WTC11 (cell line): ENCODE results near the gene FHL5. TPM values are rescaled to one million over a fixed set of nuclear protein-coding genes. Genes with fewer than 3 reads are reported as not detected.

Experiments used
- ATAC-seq: fragments of 200-7000 bp; cut with Tn5 transposase; 2 replicates; pipeline ENCODE4 v1.10.0; 2021; ENCODE audit warnings: mild to moderate bottlenecking, moderate library complexity
- CTCF ChIA-PET: fragments of 300-600 bp; sonication (Branson Sonifier 250); formaldehyde crosslinking; loops from one replicate; lab custom pipeline; 2021; ENCODE audit warnings: antibody characterized with exemption; lab: Charles Lee
- POLR2A ChIA-PET: fragments of 350-600 bp; sonication (Branson Sonifier 250); formaldehyde crosslinking; loops from one replicate; lab custom pipeline; 2021; ENCODE audit warnings: antibody characterized with exemption; lab: Charles Lee
- DNase-seq: peaks from one replicate; pipeline ENCODE4 v3.0.0; 2021; ENCODE audit warnings: low spot score
- H3K27ac Mint-ChIP-seq: 2 replicates; pipeline ENCODE4 v1.8.0; 2021; ENCODE audit warnings: mixed read lengths
- H3K27me3 Mint-ChIP-seq: 2 replicates; pipeline ENCODE4 v1.8.0; 2021; ENCODE audit warnings: low read depth, mild to moderate bottlenecking, moderate library complexity, mixed read lengths
- H3K36me3 Mint-ChIP-seq: 2 replicates; pipeline ENCODE4 v1.8.0; 2021; ENCODE audit warnings: mixed read lengths
- H3K4me1 Mint-ChIP-seq: 2 replicates; pipeline ENCODE4 v1.8.0; 2022; ENCODE audit warnings: mixed read lengths
- H3K4me3 Mint-ChIP-seq: 2 replicates; pipeline ENCODE4 v1.8.0; 2021; ENCODE audit warnings: mild to moderate bottlenecking, moderate library complexity, mixed read lengths
- H3K9me3 Mint-ChIP-seq: 2 replicates; pipeline ENCODE4 v1.8.0; 2021; ENCODE audit warnings: mixed read lengths
- ETV6 ChIP-seq: sonication (generic); formaldehyde crosslinking; IDR thresholded peaks from 2 replicates; pipeline ENCODE4 v1.8.1; 2022; ENCODE audit warnings: mild to moderate bottlenecking, missing genetic modification reagents
- GABPB1 ChIP-seq: sonication (generic); formaldehyde crosslinking; IDR thresholded peaks from 2 replicates; pipeline ENCODE4 v1.8.1; 2023; ENCODE audit warnings: mild to moderate bottlenecking, missing genetic modification reagents
- GTF2I ChIP-seq: fragments of 250-450 bp; sonication (Bioruptor Pico); conservative IDR thresholded peaks from 2 replicates; pipeline ENCODE4 v1.4.0; 2021; ENCODE audit warnings: mild to moderate bottlenecking
- HMGA2 ChIP-seq: fragments of 250-450 bp; sonication (Bioruptor Pico); IDR thresholded peaks from 2 replicates; pipeline ENCODE4 v1.4.0; 2021; ENCODE audit warnings: mild to moderate bottlenecking, moderate library complexity
- KAT7 ChIP-seq: sonication (generic); formaldehyde crosslinking; IDR thresholded peaks from 2 replicates; pipeline ENCODE4 v1.8.1; 2023; ENCODE audit warnings: missing genetic modification reagents, mild to moderate bottlenecking, borderline replicate concordance
- MXD4 ChIP-seq: fragments of 250-450 bp; sonication (Bioruptor Pico); IDR thresholded peaks from 2 replicates; pipeline ENCODE4 v1.8.0; 2021; ENCODE audit warnings: mild to moderate bottlenecking, moderate library complexity, borderline replicate concordance
- NFYB ChIP-seq: sonication (generic); formaldehyde crosslinking; conservative IDR thresholded peaks from 2 replicates; pipeline ENCODE4 v1.8.0; 2022; ENCODE audit warnings: low read depth, missing genetic modification reagents
- NR1H2 ChIP-seq: sonication (generic); formaldehyde crosslinking; IDR thresholded peaks from 2 replicates; pipeline ENCODE4 v1.9.0; 2021; ENCODE audit warnings: mild to moderate bottlenecking, moderate library complexity, missing genetic modification reagents
- ZNF416 ChIP-seq: fragments of 250-450 bp; sonication (Bioruptor Pico); IDR thresholded peaks from 2 replicates; pipeline ENCODE4 v1.9.0; 2021; ENCODE audit warnings: mild to moderate bottlenecking, inconsistent platforms
- total RNA-seq: library from RNA; stranded (reverse); gene quantifications from 3 replicates; pipeline ENCODE4 v1.2.3, GENCODE V29; 2021
- TF ChIP-seq, protein P1 (sequence below): fragments of 250-450 bp; sonication (Bioruptor Pico); conservative IDR thresholded peaks from 2 replicates; pipeline ENCODE4 v1.9.0; 2021; ENCODE audit warnings: mild to moderate bottlenecking
- TF ChIP-seq, protein P2 (sequence below): fragments of 200-600 bp; IDR thresholded peaks from 2 replicates; pipeline ENCODE4 v1.8.0; 2022; ENCODE audit warnings: antibody characterized with exemption
- TF ChIP-seq, protein P3 (sequence below): fragments of 250-450 bp; sonication (Bioruptor Pico); IDR thresholded peaks from 2 replicates; pipeline ENCODE4 v2.1.2; 2022; ENCODE audit warnings: mild to moderate bottlenecking, moderate library complexity
- TF ChIP-seq, protein P4 (sequence below): sonication (generic); formaldehyde crosslinking; IDR thresholded peaks from 2 replicates; pipeline ENCODE4 v1.8.0; 2022; ENCODE audit warnings: mild to moderate bottlenecking, missing genetic modification reagents
- TF ChIP-seq, protein P5 (sequence below): fragments of 250-450 bp; sonication (Bioruptor Pico); IDR thresholded peaks from 2 replicates; pipeline ENCODE4 v1.8.0; 2021; ENCODE audit warnings: mild to moderate bottlenecking
- TF ChIP-seq, protein P6 (sequence below): sonication (generic); formaldehyde crosslinking; IDR thresholded peaks from 2 replicates; pipeline ENCODE4 v1.8.0; 2023; ENCODE audit warnings: missing genetic modification reagents
- TF ChIP-seq, protein P7 (sequence below): sonication (generic); formaldehyde crosslinking; IDR thresholded peaks from 2 replicates; pipeline ENCODE4 v1.8.1; 2023; ENCODE audit warnings: mild to moderate bottlenecking, missing genetic modification reagents, borderline replicate concordance

Gene FHL5
- total RNA-seq, 1 experiment from 2014 or later, result not detected

DNA sequence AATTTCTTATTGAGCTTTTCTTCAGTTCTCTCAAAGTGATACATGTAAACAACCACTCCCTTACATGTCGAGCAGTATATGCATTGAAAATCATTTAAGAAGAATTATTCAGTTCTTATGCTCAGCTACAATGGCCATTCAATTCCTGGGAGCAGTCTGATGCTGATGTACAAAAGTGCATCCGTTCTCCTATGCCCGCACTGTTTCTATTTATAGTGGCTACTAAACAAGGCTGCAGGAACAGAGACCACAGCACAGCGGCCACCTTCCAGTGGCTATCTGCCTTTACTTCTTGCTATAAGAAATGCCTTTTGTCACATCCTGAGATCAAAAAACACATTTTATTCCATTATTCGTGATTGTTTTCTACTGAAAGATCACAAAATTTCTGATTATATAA is 82.2 kb downstream of the FHL5 start:
- Mint-ChIP-seq H3K27ac (no peak overlapping the region), H3K36me3 (no peaks in the 10 kb centered on the region), H3K27me3 (no peaks in the 10 kb centered on the region; the same call in 1 of the 2 replicates), H3K4me1 (no peaks in the 10 kb centered on the region), H3K9me3 (no peaks in the 10 kb centered on the region; the same call in 1 of the 2 replicates), H3K4me3 (no peak overlapping the region)
- CTCF ChIA-PET, result interaction anchor here (1.5 kb wide), 1 partner anchor 18 kb away, joined by 3 read pairs; no protein-coding TSS in a partner anchor
- POLR2A ChIA-PET, result no interaction called here
- no peak for TF ChIP-seq MXD4 (CRISPR knock-in tag)
- TF ChIP-seq, protein P1, sequence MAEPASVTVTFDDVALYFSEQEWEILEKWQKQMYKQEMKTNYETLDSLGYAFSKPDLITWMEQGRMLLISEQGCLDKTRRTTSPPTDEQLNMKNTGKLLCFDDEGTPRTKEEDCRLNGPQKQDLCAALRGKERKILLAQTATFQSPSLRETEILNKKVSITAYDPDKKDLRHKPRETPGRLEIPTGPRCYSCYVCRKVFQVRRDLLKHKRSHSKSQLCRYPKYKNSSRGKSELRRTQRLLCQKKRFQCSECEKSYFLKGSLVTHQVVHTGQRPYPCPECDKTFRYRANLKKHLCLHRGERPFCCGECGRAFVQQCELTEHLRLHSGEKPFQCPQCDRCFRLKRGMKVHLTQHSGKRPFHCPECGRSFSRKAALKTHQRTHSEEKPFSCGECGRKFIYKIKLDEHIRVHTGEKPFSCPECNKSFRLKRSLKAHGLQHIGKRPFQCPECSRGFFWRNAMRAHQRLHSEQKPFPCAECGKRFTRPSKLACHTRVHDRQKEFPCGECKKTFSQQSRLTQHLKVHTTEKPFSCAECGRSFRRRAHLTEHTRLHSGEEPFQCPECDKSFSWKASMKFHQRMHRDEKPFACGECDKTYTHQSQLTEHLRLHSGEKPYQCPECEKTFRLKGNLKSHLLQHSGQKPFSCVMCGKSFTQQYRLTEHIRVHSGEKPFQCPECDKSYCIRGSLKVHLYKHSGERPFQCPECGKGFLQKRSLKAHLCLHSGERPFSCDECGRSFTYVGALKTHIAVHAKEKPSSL (CRISPR knock-in tag), result no peak
- no peak for TF ChIP-seq NFYB (CRISPR knock-in tag)
- TF ChIP-seq, protein P2, sequence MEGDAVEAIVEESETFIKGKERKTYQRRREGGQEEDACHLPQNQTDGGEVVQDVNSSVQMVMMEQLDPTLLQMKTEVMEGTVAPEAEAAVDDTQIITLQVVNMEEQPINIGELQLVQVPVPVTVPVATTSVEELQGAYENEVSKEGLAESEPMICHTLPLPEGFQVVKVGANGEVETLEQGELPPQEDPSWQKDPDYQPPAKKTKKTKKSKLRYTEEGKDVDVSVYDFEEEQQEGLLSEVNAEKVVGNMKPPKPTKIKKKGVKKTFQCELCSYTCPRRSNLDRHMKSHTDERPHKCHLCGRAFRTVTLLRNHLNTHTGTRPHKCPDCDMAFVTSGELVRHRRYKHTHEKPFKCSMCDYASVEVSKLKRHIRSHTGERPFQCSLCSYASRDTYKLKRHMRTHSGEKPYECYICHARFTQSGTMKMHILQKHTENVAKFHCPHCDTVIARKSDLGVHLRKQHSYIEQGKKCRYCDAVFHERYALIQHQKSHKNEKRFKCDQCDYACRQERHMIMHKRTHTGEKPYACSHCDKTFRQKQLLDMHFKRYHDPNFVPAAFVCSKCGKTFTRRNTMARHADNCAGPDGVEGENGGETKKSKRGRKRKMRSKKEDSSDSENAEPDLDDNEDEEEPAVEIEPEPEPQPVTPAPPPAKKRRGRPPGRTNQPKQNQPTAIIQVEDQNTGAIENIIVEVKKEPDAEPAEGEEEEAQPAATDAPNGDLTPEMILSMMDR, result no peak
- no peak for TF ChIP-seq ZNF416 (CRISPR knock-in tag)
- TF ChIP-seq ETV6 (CRISPR knock-in tag), result no peak
- TF ChIP-seq, protein P3, sequence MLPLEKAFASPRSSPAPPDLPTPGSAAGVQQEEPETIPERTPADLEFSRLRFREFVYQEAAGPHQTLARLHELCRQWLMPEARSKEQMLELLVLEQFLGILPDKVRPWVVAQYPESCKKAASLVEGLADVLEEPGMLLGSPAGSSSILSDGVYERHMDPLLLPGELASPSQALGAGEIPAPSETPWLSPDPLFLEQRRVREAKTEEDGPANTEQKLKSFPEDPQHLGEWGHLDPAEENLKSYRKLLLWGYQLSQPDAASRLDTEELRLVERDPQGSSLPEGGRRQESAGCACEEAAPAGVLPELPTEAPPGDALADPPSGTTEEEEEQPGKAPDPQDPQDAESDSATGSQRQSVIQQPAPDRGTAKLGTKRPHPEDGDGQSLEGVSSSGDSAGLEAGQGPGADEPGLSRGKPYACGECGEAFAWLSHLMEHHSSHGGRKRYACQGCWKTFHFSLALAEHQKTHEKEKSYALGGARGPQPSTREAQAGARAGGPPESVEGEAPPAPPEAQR, result no peak
- TF ChIP-seq, protein P4, sequence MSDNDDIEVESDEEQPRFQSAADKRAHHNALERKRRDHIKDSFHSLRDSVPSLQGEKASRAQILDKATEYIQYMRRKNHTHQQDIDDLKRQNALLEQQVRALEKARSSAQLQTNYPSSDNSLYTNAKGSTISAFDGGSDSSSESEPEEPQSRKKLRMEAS (CRISPR knock-in tag), result no peak
- TF ChIP-seq, protein P5, sequence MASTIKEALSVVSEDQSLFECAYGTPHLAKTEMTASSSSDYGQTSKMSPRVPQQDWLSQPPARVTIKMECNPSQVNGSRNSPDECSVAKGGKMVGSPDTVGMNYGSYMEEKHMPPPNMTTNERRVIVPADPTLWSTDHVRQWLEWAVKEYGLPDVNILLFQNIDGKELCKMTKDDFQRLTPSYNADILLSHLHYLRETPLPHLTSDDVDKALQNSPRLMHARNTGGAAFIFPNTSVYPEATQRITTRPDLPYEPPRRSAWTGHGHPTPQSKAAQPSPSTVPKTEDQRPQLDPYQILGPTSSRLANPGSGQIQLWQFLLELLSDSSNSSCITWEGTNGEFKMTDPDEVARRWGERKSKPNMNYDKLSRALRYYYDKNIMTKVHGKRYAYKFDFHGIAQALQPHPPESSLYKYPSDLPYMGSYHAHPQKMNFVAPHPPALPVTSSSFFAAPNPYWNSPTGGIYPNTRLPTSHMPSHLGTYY (CRISPR knock-in tag), result no peak
- no peak for TF ChIP-seq NR1H2 (CRISPR knock-in tag)
- TF ChIP-seq HMGA2 (CRISPR knock-in tag), result no peak
- no peak for TF ChIP-seq GTF2I (CRISPR knock-in tag)
- TF ChIP-seq, protein P6, sequence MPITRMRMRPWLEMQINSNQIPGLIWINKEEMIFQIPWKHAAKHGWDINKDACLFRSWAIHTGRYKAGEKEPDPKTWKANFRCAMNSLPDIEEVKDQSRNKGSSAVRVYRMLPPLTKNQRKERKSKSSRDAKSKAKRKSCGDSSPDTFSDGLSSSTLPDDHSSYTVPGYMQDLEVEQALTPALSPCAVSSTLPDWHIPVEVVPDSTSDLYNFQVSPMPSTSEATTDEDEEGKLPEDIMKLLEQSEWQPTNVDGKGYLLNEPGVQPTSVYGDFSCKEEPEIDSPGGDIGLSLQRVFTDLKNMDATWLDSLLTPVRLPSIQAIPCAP (CRISPR knock-in tag), result no peak
- TF ChIP-seq, protein P7, sequence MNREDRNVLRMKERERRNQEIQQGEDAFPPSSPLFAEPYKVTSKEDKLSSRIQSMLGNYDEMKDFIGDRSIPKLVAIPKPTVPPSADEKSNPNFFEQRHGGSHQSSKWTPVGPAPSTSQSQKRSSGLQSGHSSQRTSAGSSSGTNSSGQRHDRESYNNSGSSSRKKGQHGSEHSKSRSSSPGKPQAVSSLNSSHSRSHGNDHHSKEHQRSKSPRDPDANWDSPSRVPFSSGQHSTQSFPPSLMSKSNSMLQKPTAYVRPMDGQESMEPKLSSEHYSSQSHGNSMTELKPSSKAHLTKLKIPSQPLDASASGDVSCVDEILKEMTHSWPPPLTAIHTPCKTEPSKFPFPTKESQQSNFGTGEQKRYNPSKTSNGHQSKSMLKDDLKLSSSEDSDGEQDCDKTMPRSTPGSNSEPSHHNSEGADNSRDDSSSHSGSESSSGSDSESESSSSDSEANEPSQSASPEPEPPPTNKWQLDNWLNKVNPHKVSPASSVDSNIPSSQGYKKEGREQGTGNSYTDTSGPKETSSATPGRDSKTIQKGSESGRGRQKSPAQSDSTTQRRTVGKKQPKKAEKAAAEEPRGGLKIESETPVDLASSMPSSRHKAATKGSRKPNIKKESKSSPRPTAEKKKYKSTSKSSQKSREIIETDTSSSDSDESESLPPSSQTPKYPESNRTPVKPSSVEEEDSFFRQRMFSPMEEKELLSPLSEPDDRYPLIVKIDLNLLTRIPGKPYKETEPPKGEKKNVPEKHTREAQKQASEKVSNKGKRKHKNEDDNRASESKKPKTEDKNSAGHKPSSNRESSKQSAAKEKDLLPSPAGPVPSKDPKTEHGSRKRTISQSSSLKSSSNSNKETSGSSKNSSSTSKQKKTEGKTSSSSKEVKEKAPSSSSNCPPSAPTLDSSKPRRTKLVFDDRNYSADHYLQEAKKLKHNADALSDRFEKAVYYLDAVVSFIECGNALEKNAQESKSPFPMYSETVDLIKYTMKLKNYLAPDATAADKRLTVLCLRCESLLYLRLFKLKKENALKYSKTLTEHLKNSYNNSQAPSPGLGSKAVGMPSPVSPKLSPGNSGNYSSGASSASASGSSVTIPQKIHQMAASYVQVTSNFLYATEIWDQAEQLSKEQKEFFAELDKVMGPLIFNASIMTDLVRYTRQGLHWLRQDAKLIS (CRISPR knock-in tag), result no peak
- no peak for TF ChIP-seq KAT7
- no peak for TF ChIP-seq GABPB1 (CRISPR knock-in tag)
- ATAC-seq (no peak), DNase-seq (no peak)
